GM12878 (cell line): ENCODE results near the gene MAN2C1. TPM values are rescaled to one million over a fixed set of nuclear protein-coding genes. Genes with fewer than 3 reads are reported as not detected.

Source experiments
- ATAC-seq: fragments of 200-7000 bp; cut with Tn5 transposase; 3 replicates; pipeline ENCODE4 v1.9.1; 2020; ENCODE audit warnings: mild to moderate bottlenecking, moderate library complexity
- BruUV-seq: library from RNA; stranded (reverse); fragments of 400-500 nt; replicated peaks from 2 replicates; lab custom pipeline; 2021; lab: Mats Ljungman, UMichigan
- CTCF ChIA-PET: fragments of 300-600 bp; sonication (Branson Sonifier 250); formaldehyde crosslinking; extraction: SDS; loops from one replicate; lab custom pipeline; 2021; ENCODE audit warnings: inconsistent platforms; lab: Yijun Ruan, JAX
- POLR2A ChIA-PET: fragments of 350-600 bp; formaldehyde crosslinking; extraction: SDS; loops from one replicate; lab custom pipeline; 2021; ENCODE audit warnings: inconsistent platforms; lab: Charles Lee
- RAD21 ChIA-PET: fragments of 300-600 bp; sonication (Branson Sonifier 250); formaldehyde crosslinking; loops from one replicate; lab custom pipeline; 2023; ENCODE audit warnings: antibody characterized with exemption; ENCODE audit not compliant: unreplicated experiment; lab: Charles Lee
- SMC1A ChIA-PET: fragments of 300-600 bp; sonication (Branson Sonifier 250); formaldehyde crosslinking; loops from one replicate; lab custom pipeline; 2023; ENCODE audit not compliant: unreplicated experiment, uncharacterized antibody; lab: Charles Lee
- DNase-seq: peaks from one replicate; pipeline ENCODE4 v3.0.0-alpha.2; 2011; ENCODE audit warnings: low read depth, low spot score
- FAIRE-seq: peaks from 3 replicates; lab custom pipeline; 2011; peaks lifted over from hg19 to GRCh38; lab: Jason Lieb, UNC
- H2AFZ ChIP-seq: 2 replicates; pipeline ENCODE4 v1.6.0; 2011; ENCODE audit warnings: low read depth, low read length, control low read depth; ENCODE audit not compliant: control insufficient read depth
- H3K27ac ChIP-seq: 2 replicates; pipeline ENCODE4 v1.5.1; 2011; ENCODE audit warnings: control low read depth; ENCODE audit not compliant: control insufficient read depth, insufficient read depth
- H3K27me3 ChIP-seq, 2 experiments: replicated peaks in 1 of 2; 2 replicates each; pipeline versions ENCODE4 v1.6.0 to v1.6.1; 2011; ENCODE audit warnings: low read length in 1 of 2; ENCODE audit not compliant: control insufficient read depth in 2 of 2, insufficient read depth in 2 of 2
- H3K36me3 ChIP-seq, 2 experiments: 2 replicates each; pipeline ENCODE4 v1.5.1; 2011; ENCODE audit warnings: low read length in 1 of 2; ENCODE audit not compliant: control insufficient read depth in 2 of 2, insufficient read depth in 2 of 2
- H3K4me1 ChIP-seq: 2 replicates; pipeline ENCODE4 v1.6.1; 2011; ENCODE audit warnings: mild to moderate bottlenecking, low read length, moderate library complexity, mixed read lengths; ENCODE audit not compliant: control insufficient read depth, insufficient read depth
- H3K4me2 ChIP-seq: 2 replicates; pipeline ENCODE4 v1.6.0; 2011; ENCODE audit warnings: control low read depth; ENCODE audit not compliant: control insufficient read depth, insufficient read depth
- H3K4me3 ChIP-seq: fragments of 200-600 bp; sonication (generic); 2 replicates; pipeline ENCODE4 v1.5.1; 2016
- H3K79me2 ChIP-seq: 2 replicates; pipeline ENCODE4 v1.6.0; 2011; ENCODE audit warnings: low read length; ENCODE audit not compliant: control insufficient read depth, insufficient read depth
- H3K9ac ChIP-seq: 2 replicates; pipeline ENCODE4 v1.8.0; 2011; ENCODE audit warnings: low read length, control low read depth, mixed read lengths; ENCODE audit not compliant: control insufficient read depth, insufficient read depth
- H3K9me3 ChIP-seq: replicated peaks from 3 replicates; pipeline ENCODE4 v1.5.1; 2011; ENCODE audit warnings: mild to moderate bottlenecking, low read length; ENCODE audit not compliant: control insufficient read depth, insufficient read depth
- H4K20me1 ChIP-seq: 2 replicates; pipeline ENCODE4 v1.6.0; 2011; ENCODE audit not compliant: control insufficient read depth, insufficient read depth
- BRCA1 ChIP-seq: IDR thresholded peaks from 2 replicates; pipeline ENCODE4 v1.6.1; 2011; ENCODE audit warnings: low read depth, low read length, improper control_type of control experiment
- CBX3 ChIP-seq: fragments of 200-600 bp; sonication (generic); IDR thresholded peaks from 2 replicates; pipeline ENCODE4 v1.6.1; 2016; ENCODE audit warnings: low read depth, borderline replicate concordance
- LARP7 ChIP-seq: fragments of 450-650 bp; IDR thresholded peaks from 2 replicates; pipeline ENCODE4 v1.6.1; 2017; ENCODE audit warnings: mild to moderate bottlenecking
- MEF2B ChIP-seq: fragments of 450-650 bp; IDR thresholded peaks from 2 replicates; pipeline ENCODE4 v1.6.1; 2018; ENCODE audit warnings: mild to moderate bottlenecking, moderate library complexity; ENCODE audit not compliant: partially characterized antibody, poor library complexity, severe bottlenecking
- PAX5 ChIP-seq: IDR thresholded peaks from 2 replicates; pipeline ENCODE4 v1.6.1; 2011; ENCODE audit warnings: low read depth, low read length, borderline replicate concordance
- PKNOX1 ChIP-seq: fragments of 450-650 bp; IDR thresholded peaks from 2 replicates; pipeline ENCODE4 v1.6.1; 2016; ENCODE audit warnings: mild to moderate bottlenecking
- RELA ChIP-seq: fragments of 450-650 bp; IDR thresholded peaks from 2 replicates; pipeline ENCODE4 v1.8.0; 2014; ENCODE audit warnings: borderline replicate concordance; ENCODE audit not compliant: partially characterized antibody
- ZNF207 ChIP-seq: fragments of 450-650 bp; IDR thresholded peaks from 2 replicates; pipeline ENCODE4 v1.6.1; 2014; ENCODE audit warnings: antibody characterized with exemption, mild to moderate bottlenecking, borderline replicate concordance
- ZSCAN29 ChIP-seq: fragments of 450-650 bp; IDR thresholded peaks from 2 replicates; pipeline ENCODE4 v1.6.1; 2017; ENCODE audit warnings: mild to moderate bottlenecking, moderate library complexity
- WGBS: methylation state at CpG from one replicate; pipeline ENCODE4 v1.1.6; 2016; ENCODE audit warnings: low lambda C conversion rate; ENCODE audit not compliant: insufficient replicate concordance, insufficient coverage; ENCODE audit errors: missing lambda C conversion rate; 5-methylcytosine and 5-hydroxymethylcytosine counted together
- in situ Hi-C: fragments of 300-500 bp; cut with MboI; formaldehyde crosslinking; loops from 9 replicates; pipeline ENCODE4 v1.14.3; 2018; ENCODE audit warnings: mixed read lengths
- intact Hi-C: fragments of 100-400 bp; cut with micrococcal nuclease; formaldehyde crosslinking; loops from one replicate; pipeline ENCODE4 v1.14.2; 2022; ENCODE audit not compliant: unreplicated experiment
- polyA plus RNA-seq, 11 experiments: library from polyadenylated mRNA; depleted of rRNA in 4 of 11; unstranded in 6 of 11; stranded (reverse) in 5 of 11; fragments of >200 nt; fragmentation: Nextera tagmentation in 4 of 11; fragmentation: Illumina TruSeq in 1 of 11; extraction: Ambion mirVana in 4 of 11; extraction: Trizol in 1 of 11; gene quantifications; 1 replicate in 1 of 11; 2 replicates in 10 of 11; pipeline versions ENCODE4 v1.2.1 to v1.2.3, GENCODE V29; 2011 to 2016; ENCODE audit warnings: inconsistent platforms in 2 of 11, missing spikeins in 2 of 11, low read depth in 1 of 11
- total RNA-seq, 4 experiments: library from RNA; depleted of rRNA in 3 of 4; stranded (reverse); fragments of >200 nt in 3 of 4; fragmentation: Illumina TruSeq in 1 of 4; extraction: Trizol in 1 of 4; gene quantifications; 2 replicates each; pipeline versions ENCODE4 v1.2.1 to v1.2.3, GENCODE V29; 2013 to 2021
- TF ChIP-seq, protein P1 (sequence below): IDR thresholded peaks from 2 replicates; pipeline ENCODE4 v1.6.1; 2012; ENCODE audit warnings: improper control_type of control experiment, low read depth, low read length; ENCODE audit not compliant: insufficient replicate concordance

MAN2C1 gene
- total and polyA plus RNA-seq, 10 of the 15 experiments (the other 5 are each of a cell fraction or from before 2014, with no cell fraction given), result 1.4 to 111 (median 42.2) TPM

DNA sequence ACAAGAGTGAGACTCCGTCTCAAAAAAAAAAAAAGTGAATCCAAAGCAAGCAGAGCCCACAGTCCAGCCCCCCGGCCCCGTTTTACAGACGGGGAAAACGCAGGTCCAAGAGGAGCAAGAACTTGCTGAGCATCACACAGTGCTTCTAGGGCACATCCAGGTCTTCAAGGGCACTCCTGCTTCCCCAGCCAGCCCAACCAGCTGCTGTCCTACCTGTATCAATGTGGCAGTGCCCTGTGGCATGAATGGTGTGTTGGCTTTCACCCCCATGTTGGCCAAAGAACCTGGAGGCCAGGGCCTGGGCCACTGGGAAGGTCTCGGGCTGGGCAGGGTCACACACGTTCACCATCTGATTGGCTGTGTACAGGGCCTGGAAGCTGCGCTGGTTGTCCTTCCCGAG, 4.6 kb downstream of the MAN2C1 start (continued):
- TF ChIP-seq, protein P1, sequence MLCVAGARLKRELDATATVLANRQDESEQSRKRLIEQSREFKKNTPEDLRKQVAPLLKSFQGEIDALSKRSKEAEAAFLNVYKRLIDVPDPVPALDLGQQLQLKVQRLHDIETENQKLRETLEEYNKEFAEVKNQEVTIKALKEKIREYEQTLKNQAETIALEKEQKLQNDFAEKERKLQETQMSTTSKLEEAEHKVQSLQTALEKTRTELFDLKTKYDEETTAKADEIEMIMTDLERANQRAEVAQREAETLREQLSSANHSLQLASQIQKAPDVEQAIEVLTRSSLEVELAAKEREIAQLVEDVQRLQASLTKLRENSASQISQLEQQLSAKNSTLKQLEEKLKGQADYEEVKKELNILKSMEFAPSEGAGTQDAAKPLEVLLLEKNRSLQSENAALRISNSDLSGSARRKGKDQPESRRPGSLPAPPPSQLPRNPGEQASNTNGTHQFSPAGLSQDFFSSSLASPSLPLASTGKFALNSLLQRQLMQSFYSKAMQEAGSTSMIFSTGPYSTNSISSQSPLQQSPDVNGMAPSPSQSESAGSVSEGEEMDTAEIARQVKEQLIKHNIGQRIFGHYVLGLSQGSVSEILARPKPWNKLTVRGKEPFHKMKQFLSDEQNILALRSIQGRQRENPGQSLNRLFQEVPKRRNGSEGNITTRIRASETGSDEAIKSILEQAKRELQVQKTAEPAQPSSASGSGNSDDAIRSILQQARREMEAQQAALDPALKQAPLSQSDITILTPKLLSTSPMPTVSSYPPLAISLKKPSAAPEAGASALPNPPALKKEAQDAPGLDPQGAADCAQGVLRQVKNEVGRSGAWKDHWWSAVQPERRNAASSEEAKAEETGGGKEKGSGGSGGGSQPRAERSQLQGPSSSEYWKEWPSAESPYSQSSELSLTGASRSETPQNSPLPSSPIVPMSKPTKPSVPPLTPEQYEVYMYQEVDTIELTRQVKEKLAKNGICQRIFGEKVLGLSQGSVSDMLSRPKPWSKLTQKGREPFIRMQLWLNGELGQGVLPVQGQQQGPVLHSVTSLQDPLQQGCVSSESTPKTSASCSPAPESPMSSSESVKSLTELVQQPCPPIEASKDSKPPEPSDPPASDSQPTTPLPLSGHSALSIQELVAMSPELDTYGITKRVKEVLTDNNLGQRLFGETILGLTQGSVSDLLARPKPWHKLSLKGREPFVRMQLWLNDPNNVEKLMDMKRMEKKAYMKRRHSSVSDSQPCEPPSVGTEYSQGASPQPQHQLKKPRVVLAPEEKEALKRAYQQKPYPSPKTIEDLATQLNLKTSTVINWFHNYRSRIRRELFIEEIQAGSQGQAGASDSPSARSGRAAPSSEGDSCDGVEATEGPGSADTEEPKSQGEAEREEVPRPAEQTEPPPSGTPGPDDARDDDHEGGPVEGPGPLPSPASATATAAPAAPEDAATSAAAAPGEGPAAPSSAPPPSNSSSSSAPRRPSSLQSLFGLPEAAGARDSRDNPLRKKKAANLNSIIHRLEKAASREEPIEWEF, result no peak
- TF ChIP-seq RELA (no peak), ZSCAN29 (no peak), LARP7 (no peak), ZNF207 (no peak), CBX3 (no peak), PAX5 (no peak)

GRCh38 chr15:75362642-75363249, 5.7 kb downstream of the MAN2C1 start:
- Histone ChIP-seq H3K4me2 (no peak overlapping the region), H3K4me3 (no peak overlapping the region), H3K36me3 (peaks cover 0 to 12% of the 10 kb centered on the region in 2 experiments), H3K27ac (no peak overlapping the region), H3K9me3 (no peaks in the 10 kb centered on the region), H3K79me2 (peaks cover 5% of the 10 kb centered on the region), H4K20me1 (no peaks in the 10 kb centered on the region), H3K27me3 (no peaks in the 10 kb centered on the region), H3K4me1 (peaks cover 6% of the 10 kb centered on the region), H3K9ac (no peak overlapping the region), H2AFZ (no peak overlapping the region)
- ChIA-PET SMC1A (interaction anchor here (0.7 kb wide), 1 partner anchor 14 kb away, joined by 3 read pairs; no protein-coding TSS in a partner anchor), RAD21 (no interaction called here), POLR2A (no interaction called here), CTCF (interaction anchor here (1.4 kb wide), 1 partner anchor 277 kb away, joined by 3 read pairs; the partner anchor contains the start of gene IMP3)
- in situ Hi-C loops (no loop called here), intact Hi-C loops (no loop called here)
- no peak for DNase-seq
- no peak for FAIRE-seq
- WGBS, result 77% methylated on average over 7 of the region's 7 CpGs
- BruUV-seq, result no TSS peak
- no peak for ATAC-seq
- TF ChIP-seq MEF2B (no peak), BRCA1 (no peak), PKNOX1 (no peak)
